Astrocyte (in vitro differentiated cells and primary cell): ENCODE data around the gene UNC5C.

Source experiments
- EZH2 ChIP-seq: IDR thresholded peaks from 2 replicates; pipeline ENCODE4 v1.6.1; 2012; ENCODE audit warnings: mild to moderate bottlenecking, low read length, inconsistent platforms; ENCODE audit not compliant: insufficient read depth
- TF ChIP-seq, protein P1 (sequence below): IDR thresholded peaks from 2 replicates; pipeline ENCODE4 v1.5.1; 2011; ENCODE audit warnings: low read depth, mild to moderate bottlenecking, inconsistent platforms, low read length, moderate library complexity; ENCODE audit not compliant: insufficient read depth

- TF ChIP-seq, protein P1, sequence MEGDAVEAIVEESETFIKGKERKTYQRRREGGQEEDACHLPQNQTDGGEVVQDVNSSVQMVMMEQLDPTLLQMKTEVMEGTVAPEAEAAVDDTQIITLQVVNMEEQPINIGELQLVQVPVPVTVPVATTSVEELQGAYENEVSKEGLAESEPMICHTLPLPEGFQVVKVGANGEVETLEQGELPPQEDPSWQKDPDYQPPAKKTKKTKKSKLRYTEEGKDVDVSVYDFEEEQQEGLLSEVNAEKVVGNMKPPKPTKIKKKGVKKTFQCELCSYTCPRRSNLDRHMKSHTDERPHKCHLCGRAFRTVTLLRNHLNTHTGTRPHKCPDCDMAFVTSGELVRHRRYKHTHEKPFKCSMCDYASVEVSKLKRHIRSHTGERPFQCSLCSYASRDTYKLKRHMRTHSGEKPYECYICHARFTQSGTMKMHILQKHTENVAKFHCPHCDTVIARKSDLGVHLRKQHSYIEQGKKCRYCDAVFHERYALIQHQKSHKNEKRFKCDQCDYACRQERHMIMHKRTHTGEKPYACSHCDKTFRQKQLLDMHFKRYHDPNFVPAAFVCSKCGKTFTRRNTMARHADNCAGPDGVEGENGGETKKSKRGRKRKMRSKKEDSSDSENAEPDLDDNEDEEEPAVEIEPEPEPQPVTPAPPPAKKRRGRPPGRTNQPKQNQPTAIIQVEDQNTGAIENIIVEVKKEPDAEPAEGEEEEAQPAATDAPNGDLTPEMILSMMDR = no peak
- TF ChIP-seq EZH2 = no peak
Observed at GRCh38 chr4:95251568-95251967, 297.2 kb downstream of the UNC5C start.
